SK-N-SH (cell line): Measurements from ENCODE around the gene ZC3H4. TPM values are rescaled to one million over a fixed set of nuclear protein-coding genes. Genes with fewer than 3 reads are reported as not detected.

Source experiments
- CTCF ChIA-PET: fragments of 300-600, 350-600 bp; formaldehyde crosslinking; extraction: SDS; loops from one replicate; lab custom pipeline; 2021; lab: Yijun Ruan, JAX
- POLR2A ChIA-PET: fragments of 350-600 bp; sonication (Branson Sonifier 250); formaldehyde crosslinking; extraction: SDS; loops from one replicate; lab custom pipeline; 2020; ENCODE audit warnings: antibody characterized with exemption, inconsistent platforms; lab: Yijun Ruan, JAX
- DNase-seq: peaks from one replicate; pipeline ENCODE4 v3.0.0; 2012
- H2AFZ ChIP-seq: fragments of 200-600 bp; sonication (generic); 2 replicates; pipeline ENCODE4 v1.8.1; 2016; ENCODE audit warnings: antibody characterized with exemption, mild to moderate bottlenecking, low read depth
- H3F3A ChIP-seq: fragments of 200-600 bp; sonication (generic); replicated peaks from 2 replicates; pipeline ENCODE3; 2016; ENCODE audit warnings: antibody characterized with exemption, mild to moderate bottlenecking; ENCODE audit not compliant: insufficient read depth
- H3K27ac ChIP-seq, 2 experiments: fragments of 200-500 bp in 1 of 2; fragments of 200-600 bp in 1 of 2; sonication (Bioruptor generic) in 1 of 2; sonication (generic), shearing (Covaris generic) in 1 of 2; 2 replicates each; pipeline versions ENCODE4 v1.5.1 to v1.6.1; 2014 to 2016; ENCODE audit warnings: low read depth in 2 of 2, inconsistent platforms in 1 of 2, low read length in 1 of 2, mild to moderate bottlenecking in 1 of 2, mixed read lengths in 1 of 2
- H3K27me3 ChIP-seq: fragments of 200-600 bp; sonication (generic), shearing (Covaris generic); 2 replicates; pipeline ENCODE4 v1.6.1; 2016; ENCODE audit warnings: mixed run types; ENCODE audit not compliant: insufficient read depth
- H3K36me3 ChIP-seq, 2 experiments: fragments of 200-500 bp in 1 of 2; fragments of 200-600 bp in 1 of 2; sonication (Bioruptor generic) in 1 of 2; sonication (generic) in 1 of 2; replicated peaks in 1 of 2; 2 replicates each; pipeline versions ENCODE3 to v1.5.1; 2014 to 2016; ENCODE audit warnings: low read length in 1 of 2, mild to moderate bottlenecking in 1 of 2; ENCODE audit not compliant: insufficient read depth in 2 of 2, control insufficient read depth in 1 of 2
- H3K4me1 ChIP-seq, 2 experiments: fragments of 200-500 bp in 1 of 2; fragments of 200-600 bp in 1 of 2; sonication (Bioruptor generic) in 1 of 2; sonication (generic), shearing (Covaris generic) in 1 of 2; 2 replicates each; pipeline versions ENCODE4 v1.5.1 to v1.6.1; 2014 to 2016; ENCODE audit warnings: low read depth in 1 of 2, low read length in 1 of 2, mixed run types in 1 of 2; ENCODE audit not compliant: insufficient read depth in 2 of 2, control insufficient read depth in 1 of 2
- H3K4me2 ChIP-seq: fragments of 200-600 bp; sonication (generic), shearing (Covaris generic); 2 replicates; pipeline ENCODE4 v1.6.1; 2017; ENCODE audit warnings: mixed run types
- H3K4me3 ChIP-seq, 2 experiments: fragments of 200-500 bp in 1 of 2; fragments of 200-600 bp in 1 of 2; sonication (Bioruptor generic) in 1 of 2; sonication (generic), shearing (Covaris generic) in 1 of 2; 2 replicates each; pipeline versions ENCODE4 v1.5.1 to v1.8.1; 2014 to 2016; ENCODE audit warnings: low read depth in 2 of 2, inconsistent platforms in 1 of 2, low read length in 1 of 2, mild to moderate bottlenecking in 1 of 2, mixed read lengths in 1 of 2, moderate library complexity in 1 of 2
- H3K79me2 ChIP-seq: fragments of 200-600 bp; sonication (generic); 2 replicates; pipeline ENCODE4 v1.8.1; 2017; ENCODE audit warnings: mild to moderate bottlenecking; ENCODE audit not compliant: insufficient read depth
- H3K9ac ChIP-seq: fragments of 200-600 bp; sonication (generic); 2 replicates; pipeline ENCODE4 v1.6.1; 2017; ENCODE audit warnings: mixed run types
- H3K9me2 ChIP-seq: fragments of 200-600 bp; sonication (generic); 2 replicates; pipeline ENCODE4 v1.6.1; 2017; ENCODE audit warnings: mixed run types
- H3K9me3 ChIP-seq: fragments of 200-600 bp; sonication (generic); 2 replicates; pipeline ENCODE4 v1.6.1; 2017; ENCODE audit warnings: mixed run types, mild to moderate bottlenecking, moderate library complexity
- H4K20me1 ChIP-seq: fragments of 200-600 bp; sonication (generic); 2 replicates; pipeline ENCODE4 v1.6.1; 2017; ENCODE audit warnings: mild to moderate bottlenecking, mixed run types; ENCODE audit not compliant: insufficient read depth
- FOSL2 ChIP-seq: IDR thresholded peaks from 2 replicates; pipeline ENCODE4 v1.4.0; 2012; ENCODE audit warnings: low read depth, mild to moderate bottlenecking, moderate library complexity, borderline replicate concordance
- IRF3 ChIP-seq: fragments of 150-350 bp; IDR thresholded peaks from 2 replicates; pipeline ENCODE4 v1.6.1; 2016; ENCODE audit warnings: mild to moderate bottlenecking, low read depth, low read length
- MAX ChIP-seq: IDR thresholded peaks from 2 replicates; pipeline ENCODE4 v1.4.0; 2012; ENCODE audit warnings: low read depth
- MEF2A ChIP-seq: IDR thresholded peaks from 2 replicates; pipeline ENCODE4 v1.4.0; 2012; ENCODE audit warnings: low read depth, borderline replicate concordance
- NFIC ChIP-seq: IDR thresholded peaks from 2 replicates; pipeline ENCODE4 v1.4.0; 2012; ENCODE audit warnings: borderline replicate concordance
- POLR2AphosphoS5 ChIP-seq: IDR thresholded peaks from 2 replicates; pipeline ENCODE4 v1.6.1; 2012; ENCODE audit warnings: low read depth, low read length
- RAD21 ChIP-seq: IDR thresholded peaks from 2 replicates; pipeline ENCODE4 v1.6.1; 2012; ENCODE audit warnings: mild to moderate bottlenecking, low read length
- RCOR1 ChIP-seq: fragments of 150-350 bp; IDR thresholded peaks from 2 replicates; pipeline ENCODE4 v1.6.1; 2017; ENCODE audit warnings: antibody characterized with exemption, low read length
- REST ChIP-seq: IDR thresholded peaks from 2 replicates; pipeline ENCODE4 v1.6.1; 2012; ENCODE audit warnings: mild to moderate bottlenecking, low read depth, low read length, moderate library complexity
- RFX5 ChIP-seq: IDR thresholded peaks from 2 replicates; pipeline ENCODE4 v1.6.1; 2012; ENCODE audit warnings: mild to moderate bottlenecking, improper control_type of control experiment, low read length
- SIN3A ChIP-seq: IDR thresholded peaks from 2 replicates; pipeline ENCODE4 v1.6.1; 2012; ENCODE audit warnings: low read depth, mild to moderate bottlenecking, low read length, moderate library complexity, borderline replicate concordance
- SMC3 ChIP-seq: IDR thresholded peaks from 2 replicates; pipeline ENCODE4 v1.6.1; 2012; ENCODE audit warnings: low read depth, low read length, improper control_type of control experiment
- TCF12 ChIP-seq: IDR thresholded peaks from 2 replicates; pipeline ENCODE4 v1.4.0; 2012
- USF1 ChIP-seq: IDR thresholded peaks from 2 replicates; pipeline ENCODE4 v1.4.0; 2012; ENCODE audit warnings: low read depth, borderline replicate concordance
- WGBS: methylation state at CpG from one replicate; pipeline ENCODE4 v1.1.6; 2017; ENCODE audit warnings: low lambda C conversion rate; 5-methylcytosine and 5-hydroxymethylcytosine counted together
- polyA plus RNA-seq, 3 experiments: library from polyadenylated mRNA; depleted of rRNA; stranded (reverse); fragments of >200 nt; gene quantifications; 2 replicates each; pipeline ENCODE4 v1.2.3, GENCODE V29; 2012

The ZC3H4 gene
- polyA plus RNA-seq, 1 of the 3 experiments (the other 2 are of a cell fraction) = 7.6 TPM

- ChIA-PET POLR2A (no interaction called here), CTCF (no interaction called here)
- no peak overlapping the region for H2AFZ ChIP-seq
- peaks cover 0 to 12% of the 10 kb centered on the region in 2 experiments; a peak in 1 of 4 replicates for H3K4me1 ChIP-seq
- no peaks in the 10 kb centered on the region for H3K27me3 ChIP-seq
- no peak overlapping the region for H3K4me2 ChIP-seq
- H3K9me2 ChIP-seq = no peaks in the 10 kb centered on the region
- peaks cover 3 to 61% of the 10 kb centered on the region in 2 experiments for H3K36me3 ChIP-seq
- H4K20me1 ChIP-seq = no peaks in the 10 kb centered on the region
- no peak overlapping the region for H3K4me3 ChIP-seq
- no peak overlapping the region for H3K9ac ChIP-seq
- TF ChIP-seq USF1 (no peak), NFIC (no peak), SIN3A (no peak), IRF3 (no peak), REST (no peak), MEF2A (no peak), MAX (no peak), TCF12 (no peak), RAD21 (no peak), POLR2AphosphoS5 (no peak), FOSL2 (no peak)
- TF ChIP-seq, all 33 proteins: peak for 0
- Histone ChIP-seq H3K27ac (no peak overlapping the region), H3F3A (no peaks in the 10 kb centered on the region), H3K79me2 (no peaks in the 10 kb centered on the region), H3K9me3 (no peaks in the 10 kb centered on the region)
- DNase-seq = no peak
- WGBS = 100% methylated on average over 7 of the region's 11 CpGs
Observed at GRCh38 chr19:47065242-47065641, 48.3 kb downstream of the ZC3H4 start.

- 82% methylated on average over 3 of the region's 6 CpGs for WGBS
Observed at GRCh38 chr19:47063874-47064273, 49.7 kb downstream of the ZC3H4 start.

More at GRCh38 chr19:47063874-47064273, 49.7 kb downstream of the ZC3H4 start:
- Histone ChIP-seq H4K20me1 (no peaks in the 10 kb centered on the region), H2AFZ (no peak overlapping the region), H3K79me2 (no peaks in the 10 kb centered on the region), H3K4me2 (no peak overlapping the region), H3K4me3 (no peak overlapping the region), H3K9me2 (no peaks in the 10 kb centered on the region), H3F3A (no peaks in the 10 kb centered on the region), H3K27me3 (no peaks in the 10 kb centered on the region), H3K9me3 (no peaks in the 10 kb centered on the region), H3K36me3 (peaks cover 3 to 47% of the 10 kb centered on the region in 2 experiments), H3K9ac (no peak overlapping the region), H3K27ac (no peak overlapping the region; a peak in 1 of 4 replicates), H3K4me1 (peaks cover 0 to 12% of the 10 kb centered on the region in 2 experiments; a peak in 1 of 4 replicates)
- TF ChIP-seq RFX5 (no peak), RCOR1 (no peak), SMC3 (no peak)
- POLR2A ChIA-PET = interaction anchor here (1.1 kb wide), 1 partner anchor 50 kb away, joined by 3 read pairs; the partner anchor contains the start of gene ZC3H4
- CTCF ChIA-PET = interaction anchor here (1.0 to 1.4 kb wide), 4 partner anchors 15 to 184 kb away, joined by 3 to 5 read pairs (median 5); no protein-coding TSS in a partner anchor
- DNase-seq = no peak
